ENCODE results near the gene KRTAP1-5.
"Not testable (repeated sequence)": the region's sequence is repeated elsewhere in the genome, so short reads cannot be mapped to it uniquely, and the experiment has no call there.

Gene KRTAP1-5, protein sequence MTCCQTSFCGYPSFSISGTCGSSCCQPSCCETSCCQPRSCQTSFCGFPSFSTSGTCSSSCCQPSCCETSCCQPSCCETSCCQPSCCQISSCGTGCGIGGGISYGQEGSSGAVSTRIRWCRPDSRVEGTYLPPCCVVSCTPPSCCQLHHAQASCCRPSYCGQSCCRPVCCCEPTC

DNA sequence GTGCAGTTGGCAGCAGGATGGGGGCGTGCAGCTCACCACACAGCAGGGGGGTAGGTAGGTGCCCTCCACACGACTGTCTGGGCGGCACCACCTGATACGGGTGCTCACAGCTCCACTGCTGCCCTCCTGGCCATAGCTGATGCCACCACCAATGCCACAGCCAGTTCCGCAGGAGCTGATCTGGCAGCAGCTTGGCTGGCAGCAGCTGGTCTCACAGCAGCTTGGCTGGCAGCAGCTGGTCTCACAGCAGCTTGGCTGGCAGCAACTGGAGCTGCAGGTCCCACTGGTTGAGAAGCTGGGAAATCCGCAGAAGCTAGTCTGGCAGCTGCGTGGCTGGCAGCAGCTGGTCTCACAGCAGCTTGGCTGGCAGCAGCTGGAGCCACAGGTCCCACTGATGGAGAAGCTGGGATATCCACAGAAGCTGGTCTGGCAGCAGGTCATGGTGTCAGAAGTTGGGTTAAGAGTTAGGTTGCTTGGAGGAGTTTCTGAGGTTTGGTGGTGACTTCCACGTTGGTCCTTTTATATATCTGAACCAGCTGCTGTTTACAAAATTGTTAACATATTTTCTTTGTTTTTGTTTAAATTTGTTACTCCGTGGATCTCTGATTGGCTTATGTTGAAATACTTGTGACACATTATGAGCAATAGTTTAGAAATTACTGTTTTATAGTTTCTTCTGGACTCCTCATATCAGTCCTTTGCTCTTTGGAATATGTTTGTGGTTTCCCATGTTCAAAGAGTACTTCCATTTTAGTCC, at the start of gene KRTAP1-5:
KRTAP1-5 (minus strand) TSS at position 494 of the 757 bp plus-strand sequence; CDS start at position 441, 53 bp downstream.
- no peak for DNase-seq (ENCODE audit: low read depth, low spot score)

DNA sequence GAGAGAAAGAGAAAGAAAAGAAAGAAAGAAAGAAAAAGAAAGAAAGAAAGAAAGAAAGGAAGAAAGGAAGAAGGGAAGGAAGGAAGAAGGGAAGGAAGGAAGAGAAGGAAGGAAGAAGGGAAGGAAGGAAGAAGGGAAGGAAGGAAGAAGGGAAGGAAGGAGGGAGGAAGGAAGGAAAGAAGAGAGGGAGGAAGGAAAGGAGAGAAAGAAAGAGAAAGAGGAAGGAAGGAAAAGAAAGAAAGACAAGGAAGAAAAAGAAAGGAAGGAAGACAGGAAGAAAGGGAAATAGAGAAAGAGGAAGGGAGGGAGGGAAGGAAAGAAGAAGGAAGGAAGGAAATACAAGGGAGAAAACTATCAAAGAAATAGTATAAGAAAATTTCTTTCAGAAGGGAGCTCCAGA, 49.8 kb upstream of the KRTAP1-5 start:
- DNase-seq (ENCODE audit: low read depth, low spot score) = no peak

DNA sequence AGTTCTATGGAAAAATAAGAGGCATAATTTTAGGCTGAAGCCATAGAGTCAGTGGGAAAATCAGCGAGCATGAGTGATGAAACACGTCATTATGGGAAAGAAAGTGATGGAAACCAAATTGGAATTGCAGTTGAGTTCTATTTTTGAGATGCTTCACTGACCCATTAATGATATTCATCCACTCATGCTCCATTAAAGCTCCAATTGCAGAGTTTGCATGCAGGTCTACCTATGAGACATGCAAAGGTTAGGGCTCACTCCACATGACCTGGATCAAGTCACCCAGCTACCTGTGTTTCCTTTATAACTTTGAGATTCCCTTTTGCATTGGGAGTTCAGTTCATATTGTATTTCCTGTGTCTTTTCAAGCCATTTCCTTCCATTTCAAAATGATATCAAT, 46.7 kb upstream of the KRTAP1-5 start:
- no peak for DNase-seq (ENCODE audit: low read depth, low spot score)

DNA sequence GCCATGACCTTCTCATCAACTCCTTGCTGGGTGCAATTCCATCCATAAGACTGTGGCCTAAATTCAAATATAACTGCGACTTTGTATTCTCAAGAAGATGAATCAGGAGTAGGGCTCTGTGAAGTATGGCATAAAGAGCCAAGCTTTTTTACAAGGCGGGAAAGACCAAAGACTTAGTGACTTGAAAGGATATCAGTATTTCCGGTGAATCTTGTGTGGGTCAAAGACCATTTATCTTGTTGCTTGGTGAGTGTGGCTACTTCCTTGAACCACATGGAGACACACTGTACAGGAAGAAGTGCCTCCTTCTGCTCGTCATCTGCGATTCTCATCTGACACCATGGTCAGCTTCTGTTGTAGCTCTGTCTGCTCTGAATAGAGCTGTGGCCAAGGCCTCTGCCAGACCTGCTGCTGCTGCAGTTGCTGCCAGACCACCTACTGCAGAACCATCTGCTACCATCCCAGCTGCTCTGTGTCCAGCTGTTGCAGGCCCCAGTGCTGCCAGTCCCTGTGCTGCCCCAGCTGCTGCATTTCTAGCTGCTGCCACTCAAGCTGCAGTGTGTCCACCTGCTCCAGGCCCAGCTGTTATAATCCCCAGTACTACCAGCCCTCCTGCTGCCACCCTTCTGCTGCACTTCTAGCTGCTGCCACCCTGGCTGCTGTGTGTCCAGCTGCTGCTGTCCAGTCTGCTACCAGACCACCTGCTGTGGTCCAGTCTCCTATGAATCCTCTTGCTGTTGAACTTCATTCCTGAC, 44.8 kb upstream of the KRTAP1-5 start:
- no peak for DNase-seq (ENCODE audit: low read depth, low spot score)

DNA sequence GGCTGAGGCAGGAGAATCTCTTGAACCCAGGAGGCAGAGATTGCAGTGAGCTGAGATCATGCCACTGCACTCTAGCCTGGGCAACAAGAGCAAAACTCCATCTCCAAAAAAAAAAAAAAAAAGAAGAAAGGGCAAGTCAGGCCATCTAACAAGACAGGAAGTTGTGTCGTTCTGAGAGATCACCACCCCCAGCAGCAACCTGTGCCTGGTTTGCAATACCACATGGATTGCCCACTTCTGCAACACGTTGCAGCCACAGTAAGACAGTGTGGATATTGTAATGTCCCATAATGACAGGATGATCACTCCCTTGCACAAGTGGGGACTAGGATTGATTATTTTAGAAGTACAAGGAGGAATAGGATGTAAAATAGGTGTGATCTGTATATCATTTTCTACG, 42.0 kb upstream of the KRTAP1-5 start:
- no peak for DNase-seq (ENCODE audit: low read depth, low spot score)

DNA sequence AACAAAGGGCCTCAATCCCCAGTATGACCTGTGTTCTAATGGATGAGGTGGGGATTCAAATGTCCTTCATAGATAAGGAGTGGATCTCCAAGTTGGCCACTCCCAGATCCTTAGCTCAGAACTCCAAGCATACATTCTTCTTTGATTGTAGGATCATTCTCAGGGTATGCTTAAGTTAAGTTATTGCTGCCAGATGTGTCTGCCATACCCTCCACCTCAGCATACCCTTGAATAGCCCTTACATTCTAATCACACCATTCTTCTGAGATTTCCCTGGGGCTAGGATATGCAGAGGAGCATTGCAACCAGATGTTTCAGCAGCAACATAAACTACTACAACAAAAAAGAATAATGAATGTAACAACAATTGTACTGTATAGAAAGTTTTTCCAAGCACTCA, 40.3 kb upstream of the KRTAP1-5 start:
- DNase-seq (ENCODE audit: low read depth, low spot score) = no peak

DNA sequence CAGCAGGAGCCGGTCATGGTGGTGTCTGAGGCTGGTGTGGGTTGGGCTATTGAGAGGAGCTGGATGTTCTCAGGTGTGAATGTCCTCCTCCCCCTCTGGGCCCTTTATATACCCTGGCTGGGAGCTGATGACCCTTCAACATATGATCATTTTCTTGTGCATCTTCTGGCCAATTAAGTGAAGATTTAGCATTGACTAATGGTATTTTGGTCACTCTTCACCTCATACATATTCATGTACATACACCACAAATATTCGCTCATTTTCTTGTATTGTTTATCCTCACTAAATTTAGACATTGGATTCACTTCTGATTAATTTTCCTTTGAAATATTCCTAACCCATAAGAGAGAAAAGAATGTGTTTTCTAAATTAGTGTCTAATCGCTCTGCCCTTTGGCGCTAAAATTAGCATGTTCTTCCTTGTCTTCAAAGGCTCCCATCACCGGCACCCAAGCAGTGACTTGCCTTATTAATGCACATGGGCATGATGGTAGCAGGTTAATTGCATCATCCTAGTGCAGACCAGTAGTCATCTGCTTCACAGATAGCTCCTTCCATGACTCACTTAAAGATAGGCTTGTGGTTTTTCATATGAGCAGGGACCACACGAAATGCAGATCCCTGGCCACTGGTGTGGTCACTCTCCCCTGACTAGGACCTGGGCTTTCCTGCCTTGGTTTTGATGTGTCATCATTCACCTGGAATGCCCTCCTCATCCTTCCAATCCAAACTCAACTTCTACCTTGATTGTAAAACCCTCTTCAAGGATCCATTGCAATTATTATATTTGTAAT, 39.0 kb upstream of the KRTAP1-5 start, which contains the start of gene KRTAP2-4:
KRTAP2-4 (minus strand) TSS at position 51 of the 796 bp plus-strand sequence; CDS start at position 17, 34 bp downstream.
- no peak for DNase-seq (ENCODE audit: low read depth, low spot score)

DNA sequence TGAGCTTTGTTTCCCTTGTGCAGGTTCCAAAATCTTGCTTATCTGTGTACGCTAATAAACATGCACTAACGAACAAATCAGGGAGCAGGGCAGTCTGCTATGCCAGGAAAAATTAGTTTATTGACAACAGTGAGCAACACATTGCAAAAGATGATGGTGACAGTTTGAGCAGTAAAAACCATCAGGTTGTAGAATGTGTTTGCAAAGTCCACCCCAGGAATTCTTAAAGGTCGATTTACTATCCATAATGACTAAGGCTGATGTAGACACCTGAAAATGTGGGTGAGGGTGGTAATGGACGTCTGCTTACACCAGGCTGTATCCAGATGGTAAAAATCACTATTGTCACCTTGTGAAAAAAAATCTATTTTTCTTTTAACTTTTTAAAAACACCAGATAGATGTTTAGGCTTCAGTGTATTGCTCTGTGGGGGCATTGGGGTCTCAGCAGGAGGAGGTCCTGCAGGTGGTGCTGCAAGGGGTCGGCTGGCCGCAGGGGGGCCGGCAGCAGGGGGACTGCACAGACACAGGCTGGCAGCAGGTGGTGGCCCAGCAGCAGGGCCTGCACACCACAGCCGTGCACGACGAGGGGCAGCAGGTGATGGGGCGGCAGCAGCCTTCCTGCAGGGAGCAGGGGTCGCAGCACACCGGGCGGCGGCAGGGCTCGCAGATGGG, 38.1 kb upstream of the KRTAP1-5 start:
- not testable (repeated sequence) for DNase-seq (ENCODE audit: low read depth, low spot score)

DNA sequence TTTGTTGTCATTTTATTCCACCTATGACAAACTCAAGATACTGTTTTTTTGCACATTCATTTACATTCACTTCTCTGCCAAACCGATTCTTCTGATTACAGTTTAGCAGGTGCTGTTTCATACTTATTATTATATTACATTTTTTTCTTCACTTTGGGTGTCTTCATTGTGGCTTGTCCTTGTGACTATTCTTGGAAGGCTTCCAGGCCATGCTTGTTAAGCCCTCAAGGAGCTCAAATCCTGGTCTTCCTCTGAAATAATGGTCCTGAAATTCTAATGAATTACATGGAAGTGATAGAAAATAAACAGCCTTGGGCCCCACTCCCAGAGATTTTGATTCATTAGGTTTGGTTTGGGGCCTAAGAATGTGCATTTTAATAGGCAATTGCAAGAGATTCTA, 37.3 kb upstream of the KRTAP1-5 start:
- no peak for DNase-seq (ENCODE audit: low read depth, low spot score)

DNA sequence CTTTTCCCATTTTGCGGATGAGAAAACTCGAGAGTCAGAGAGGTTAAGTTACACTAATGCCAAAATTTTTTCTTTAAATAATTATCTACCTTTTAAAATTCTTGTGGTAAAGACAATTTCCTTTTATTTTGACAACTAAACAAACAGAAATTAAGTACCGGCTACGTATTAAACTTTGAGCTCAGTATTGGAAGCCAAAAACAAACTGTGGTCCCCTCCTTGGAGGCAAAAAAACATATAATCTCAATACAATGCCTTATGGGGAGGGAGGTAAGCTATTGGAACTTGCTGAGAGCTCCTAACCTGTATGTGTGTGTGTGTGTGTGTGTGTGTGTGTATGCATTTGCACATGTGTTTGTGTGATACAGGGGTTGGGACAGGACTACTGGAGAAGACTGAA, 36.4 kb upstream of the KRTAP1-5 start:
- DNase-seq (ENCODE audit: low read depth, low spot score) = no peak

DNA sequence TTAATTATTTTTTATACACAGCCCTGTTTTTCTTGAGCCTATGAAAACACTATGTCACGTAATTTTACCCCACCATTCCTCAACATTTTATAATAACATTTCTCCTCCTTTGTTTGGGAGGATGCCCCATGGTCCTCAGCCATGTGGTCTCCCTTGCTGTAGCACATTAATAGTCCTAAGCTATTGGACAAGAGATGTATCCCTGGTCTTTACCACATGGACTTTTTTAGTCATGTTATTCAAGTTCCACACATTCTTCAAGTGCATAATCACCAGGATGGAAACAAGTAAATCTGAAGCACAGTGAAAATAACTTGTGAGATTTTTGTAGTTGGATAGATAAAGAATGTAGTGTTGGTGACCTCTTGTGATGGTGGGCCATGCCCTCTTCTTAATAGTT, 35.0 kb upstream of the KRTAP1-5 start:
- DNase-seq (ENCODE audit: low read depth, low spot score) = no peak

DNA sequence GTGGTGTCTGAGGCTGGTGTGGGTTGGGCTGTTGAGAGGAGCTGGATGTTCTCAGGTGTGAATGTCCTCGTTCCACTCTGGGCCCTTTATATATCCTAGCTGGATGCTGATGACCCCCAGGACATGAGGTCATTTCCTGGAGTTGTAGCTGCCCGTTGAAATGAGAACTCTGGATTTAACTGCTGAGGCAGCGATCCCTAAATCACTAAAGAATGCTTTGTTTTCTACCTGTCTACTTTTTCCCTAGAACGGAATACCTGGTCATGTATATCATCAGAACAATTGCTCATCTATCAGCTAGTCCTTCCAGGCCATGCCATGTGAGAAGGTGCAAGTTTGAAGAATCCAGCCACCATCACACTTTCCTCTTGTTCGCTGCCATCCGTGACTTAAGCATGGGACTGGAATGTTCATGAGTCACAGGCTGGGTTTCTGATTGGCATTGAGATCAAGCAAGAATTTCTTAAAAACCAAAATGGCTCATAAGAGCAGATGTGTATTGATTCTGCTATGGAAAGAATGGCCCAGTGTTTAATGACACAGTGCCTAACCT, 33.1 kb upstream of the KRTAP1-5 start, which contains the start of gene KRTAP2-3:
KRTAP2-3 (minus strand) TSS at position 63 of the 553 bp plus-strand sequence. CDS start 64 bp downstream, outside the sequence.
- no peak for DNase-seq (ENCODE audit: low read depth, low spot score)

DNA sequence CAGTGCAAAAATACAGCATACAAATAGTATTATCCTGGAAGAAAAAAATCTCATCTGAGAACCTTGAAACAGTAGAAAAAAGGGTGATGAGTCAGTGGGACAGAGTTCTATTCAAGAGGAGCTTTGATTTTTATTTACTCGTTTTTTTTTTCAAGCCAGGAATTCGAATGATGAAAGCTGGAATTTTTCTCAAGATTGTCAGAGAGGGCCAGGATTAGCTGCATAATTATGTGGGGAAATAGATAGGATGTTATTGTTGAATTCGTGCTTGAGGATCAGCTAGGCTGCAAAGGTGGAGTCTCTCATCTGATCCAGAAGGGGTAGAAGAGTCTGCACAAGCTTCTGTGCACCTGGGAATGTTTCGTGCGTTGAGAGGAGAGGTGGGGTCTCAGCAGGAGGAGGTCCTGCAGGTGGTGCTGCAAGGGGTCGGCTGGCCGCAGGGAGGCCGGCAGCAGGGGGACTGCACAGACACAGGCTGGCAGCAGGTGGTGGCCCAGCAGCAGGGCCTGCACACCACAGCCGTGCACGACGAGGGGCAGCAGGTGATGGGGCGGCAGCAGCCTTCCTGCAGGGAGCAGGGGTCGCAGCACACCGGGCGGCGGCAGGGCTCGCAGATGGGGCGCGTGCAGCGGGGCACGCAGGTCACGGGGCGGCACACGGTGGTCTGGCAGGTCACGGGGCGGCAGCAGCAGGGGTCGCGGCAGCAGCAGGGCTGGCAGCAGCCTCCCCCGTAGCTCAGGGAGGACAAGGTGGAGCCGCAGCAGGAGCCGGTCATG, 32.5 kb upstream of the KRTAP1-5 start:
- not testable (repeated sequence) for DNase-seq (ENCODE audit: low read depth, low spot score)

DNA sequence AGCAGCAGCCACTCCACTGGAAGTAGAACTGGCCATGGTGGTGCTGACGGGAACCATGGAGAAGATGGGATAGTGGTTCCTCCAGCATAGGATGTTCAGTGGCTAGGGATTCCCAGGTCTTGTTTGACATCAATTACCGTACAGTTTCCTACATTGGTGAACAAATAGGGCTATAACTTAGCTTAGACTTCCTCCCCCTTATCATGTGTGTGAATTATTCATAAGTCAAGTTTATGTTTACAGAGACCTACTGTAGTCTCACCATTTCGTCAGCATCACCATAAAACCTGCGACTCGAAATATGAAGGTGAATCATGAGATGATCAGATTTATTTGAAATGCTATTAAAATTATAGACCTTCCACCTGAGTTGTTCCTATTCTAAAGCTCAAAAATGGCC, 31.7 kb upstream of the KRTAP1-5 start:
- DNase-seq (ENCODE audit: low read depth, low spot score) = no peak

DNA sequence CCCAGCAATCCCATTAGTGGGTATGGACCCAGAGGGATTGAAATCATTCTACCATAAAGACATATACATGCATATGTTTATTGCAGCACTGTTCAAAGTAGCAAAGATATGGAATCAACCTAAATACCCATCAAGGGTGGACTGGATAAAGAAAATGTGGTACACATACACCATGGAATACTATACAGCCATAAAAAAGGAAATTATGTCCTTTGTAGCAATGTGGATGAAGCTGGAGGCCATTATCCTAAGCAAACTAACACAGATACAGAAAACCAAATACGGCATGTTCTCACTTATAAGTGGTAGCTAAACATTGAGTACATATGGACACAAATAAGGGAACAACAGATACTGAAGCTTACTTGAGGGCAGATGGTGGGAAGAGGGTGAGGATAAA, 30.5 kb upstream of the KRTAP1-5 start:
- no peak for DNase-seq (ENCODE audit: low read depth, low spot score)

DNA sequence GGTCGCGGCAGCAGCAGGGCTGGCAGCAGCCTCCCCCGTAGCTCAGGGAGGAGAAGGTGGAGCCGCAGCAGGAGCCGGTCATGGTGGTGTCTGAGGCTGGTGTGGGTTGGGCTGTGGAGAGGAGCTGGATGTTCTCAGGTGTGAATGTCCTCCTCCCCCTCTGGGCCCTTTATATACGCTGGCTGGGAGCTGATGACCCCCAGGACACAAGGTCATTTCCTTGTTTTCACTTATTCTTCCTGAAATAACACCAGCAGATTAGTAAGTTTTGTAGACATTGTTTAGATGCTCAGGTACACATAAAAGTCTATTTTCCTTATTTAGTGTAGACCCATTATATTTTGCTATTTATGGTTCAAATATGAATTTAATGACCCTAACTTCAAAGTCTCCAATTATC, 28.1 kb upstream of the KRTAP1-5 start, which contains the start of gene KRTAP2-2:
KRTAP2-2 (minus strand) TSS at position 101 of the 400 bp plus-strand sequence; CDS start at position 82, 19 bp downstream.
- DNase-seq (ENCODE audit: low read depth, low spot score) = not testable (repeated sequence)

DNA sequence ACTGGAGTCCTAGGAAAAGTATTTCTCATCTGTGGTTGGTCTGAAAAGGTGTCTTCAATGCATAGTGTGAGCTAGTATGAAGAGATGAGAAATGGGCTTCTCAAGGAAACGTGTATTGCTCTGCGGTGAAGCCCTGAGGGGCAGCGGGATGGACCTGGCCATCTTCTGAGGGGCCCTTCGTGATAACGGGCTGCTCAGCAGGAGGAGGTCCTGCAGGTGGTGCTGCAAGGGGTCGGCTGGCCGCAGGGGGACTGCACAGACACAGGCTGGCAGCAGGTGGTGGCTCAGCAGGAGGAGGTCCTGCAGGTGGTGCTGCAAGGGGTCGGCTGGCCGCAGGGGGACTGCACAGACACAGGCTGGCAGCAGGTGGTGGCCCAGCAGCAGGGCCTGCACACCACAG, 27.5 kb upstream of the KRTAP1-5 start:
- not testable (repeated sequence) for DNase-seq (ENCODE audit: low read depth, low spot score)

DNA sequence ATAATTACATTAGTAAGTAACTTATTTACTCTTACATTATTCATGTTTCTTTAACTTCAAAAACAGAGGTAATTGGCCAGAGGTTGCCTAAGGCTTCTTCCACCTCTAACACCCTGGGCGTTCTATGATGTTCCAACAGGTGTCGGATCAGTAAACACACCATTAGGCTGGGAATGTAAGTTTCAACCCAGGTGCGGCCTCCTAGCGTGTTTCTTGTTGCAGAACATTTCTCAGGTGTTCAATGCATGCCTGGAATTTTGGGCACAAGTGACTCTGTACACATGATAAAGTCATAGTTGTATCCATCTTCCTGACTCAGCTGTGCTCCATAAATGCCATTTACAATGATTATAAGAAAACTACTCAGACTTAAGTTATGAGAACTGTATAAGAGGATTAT, 27.0 kb upstream of the KRTAP1-5 start:
- no peak for DNase-seq (ENCODE audit: low read depth, low spot score)

DNA sequence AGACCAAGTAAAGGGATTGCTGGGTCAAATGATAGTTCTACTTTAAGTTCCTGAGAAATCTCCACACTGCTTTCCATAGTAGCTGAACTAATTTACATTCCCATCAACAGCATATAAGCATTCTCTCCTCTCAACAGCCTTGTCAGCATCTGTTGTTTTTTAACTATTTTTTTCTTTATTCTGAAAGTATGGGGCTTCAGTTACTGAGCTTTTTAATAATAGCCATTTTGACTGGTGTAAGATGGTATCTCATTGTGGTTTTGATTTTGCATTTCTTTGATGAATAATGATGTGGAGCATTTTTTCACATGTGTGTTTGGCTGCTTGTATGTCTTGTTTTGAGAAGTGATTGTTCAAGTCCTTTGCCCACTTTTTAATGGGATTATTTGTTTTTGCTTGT, 25.6 kb upstream of the KRTAP1-5 start:
- DNase-seq (ENCODE audit: low read depth, low spot score) = no peak

DNA sequence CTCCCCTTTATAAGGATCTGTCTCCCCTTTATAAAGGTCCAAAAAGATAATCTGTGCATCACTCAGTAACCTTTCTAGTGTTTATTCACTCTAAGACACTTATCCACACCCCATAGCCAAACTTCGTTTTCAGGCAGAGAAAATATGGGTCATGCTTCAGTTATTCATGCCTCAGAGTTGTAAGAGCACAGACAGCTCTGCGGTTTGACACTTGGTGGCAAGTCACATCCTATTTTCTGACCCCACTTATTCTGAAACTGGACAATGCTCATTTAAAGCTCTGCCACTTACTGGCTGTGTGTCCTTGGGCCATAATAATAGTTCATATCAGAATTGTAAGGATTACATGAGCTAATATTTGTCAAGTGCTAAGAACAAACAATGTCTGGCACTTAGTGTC, 22.1 kb upstream of the KRTAP1-5 start:
- DNase-seq (ENCODE audit: low read depth, low spot score) = no peak

All from brain pericyte (primary cell).